Stimulated activated CD4-positive, alpha-beta T cell treated with anti-CD3 and anti-CD28 coated beads, Interleukin-12 subunit alpha, Interleukin-12 subunit beta, amount 100 ng/mL, for 24 hours (primary cell): ENCODE data around the gene MLN.
"Not testable (repeated sequence)": the region's sequence is repeated elsewhere in the genome, so short reads cannot be mapped to it uniquely, and the experiment has no call there.

Experiments
- DNase-seq, 2 experiments: peaks; one replicate each; pipeline ENCODE4 v3.0.0-alpha.2; 2020; ENCODE audit warnings: low read depth in 2 of 2

The MLN gene

GRCh38 chr6:33834401-33835392 is 30.9 kb upstream of the MLN start:
- DNase-seq: no peak

- no peak for DNase-seq
Measured at GRCh38 chr6:33833599-33833998, 29.8 kb upstream of the MLN start.

GRCh38 chr6:33832831-33833230 is 29.0 kb upstream of the MLN start:
- DNase-seq: not testable (repeated sequence)

DNA sequence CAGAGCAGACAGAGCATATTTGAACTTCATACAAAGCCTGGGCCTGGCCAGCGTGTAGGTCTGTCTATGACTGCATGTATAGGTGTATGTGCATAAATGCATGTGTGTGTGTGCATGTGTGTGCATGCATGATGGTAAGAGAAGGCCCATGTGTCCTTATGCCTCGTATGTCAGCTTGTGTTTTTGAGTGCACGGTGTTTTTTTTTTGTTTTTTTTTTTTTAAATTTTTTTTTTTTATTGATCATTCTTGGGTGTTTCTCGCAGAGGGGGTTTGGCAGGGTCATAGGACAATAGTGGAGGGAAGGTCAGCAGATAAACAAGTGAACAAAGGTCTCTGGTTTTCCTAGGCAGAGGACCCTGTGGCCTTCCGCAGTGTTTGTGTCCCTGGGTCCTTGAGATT is 27.9 kb upstream of the MLN start:
- not testable (repeated sequence) for DNase-seq

DNA sequence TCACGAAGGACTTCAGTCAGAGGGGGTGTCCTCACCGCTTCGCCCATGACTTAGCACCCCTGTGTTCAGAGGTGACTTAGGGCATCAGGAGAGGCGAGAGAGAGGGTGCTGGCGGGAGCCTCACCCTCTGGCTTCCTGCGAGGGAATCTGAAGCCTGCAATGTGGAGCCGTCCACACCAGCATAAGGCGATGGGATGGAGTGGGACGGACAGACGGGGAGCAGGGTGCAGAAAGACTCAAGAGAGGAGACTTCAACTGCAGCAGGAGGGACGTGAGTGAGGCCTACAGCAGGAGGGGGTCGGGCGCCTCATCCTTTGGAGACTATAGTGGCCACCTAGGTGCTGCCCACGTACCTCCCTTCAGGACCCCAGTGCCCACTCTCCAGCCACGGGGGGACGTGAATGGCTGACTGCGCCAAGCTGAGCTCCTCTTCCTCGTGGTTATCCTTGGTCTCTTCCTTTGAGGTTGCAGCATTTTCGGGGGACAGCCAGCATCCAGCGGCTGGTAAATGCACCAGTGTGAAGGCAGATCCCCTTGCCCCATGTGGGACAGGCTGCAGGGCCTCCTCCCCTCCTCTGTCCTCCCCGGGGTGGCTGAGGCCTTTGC is 26.9 kb upstream of the MLN start:
- DNase-seq: no peak

DNA sequence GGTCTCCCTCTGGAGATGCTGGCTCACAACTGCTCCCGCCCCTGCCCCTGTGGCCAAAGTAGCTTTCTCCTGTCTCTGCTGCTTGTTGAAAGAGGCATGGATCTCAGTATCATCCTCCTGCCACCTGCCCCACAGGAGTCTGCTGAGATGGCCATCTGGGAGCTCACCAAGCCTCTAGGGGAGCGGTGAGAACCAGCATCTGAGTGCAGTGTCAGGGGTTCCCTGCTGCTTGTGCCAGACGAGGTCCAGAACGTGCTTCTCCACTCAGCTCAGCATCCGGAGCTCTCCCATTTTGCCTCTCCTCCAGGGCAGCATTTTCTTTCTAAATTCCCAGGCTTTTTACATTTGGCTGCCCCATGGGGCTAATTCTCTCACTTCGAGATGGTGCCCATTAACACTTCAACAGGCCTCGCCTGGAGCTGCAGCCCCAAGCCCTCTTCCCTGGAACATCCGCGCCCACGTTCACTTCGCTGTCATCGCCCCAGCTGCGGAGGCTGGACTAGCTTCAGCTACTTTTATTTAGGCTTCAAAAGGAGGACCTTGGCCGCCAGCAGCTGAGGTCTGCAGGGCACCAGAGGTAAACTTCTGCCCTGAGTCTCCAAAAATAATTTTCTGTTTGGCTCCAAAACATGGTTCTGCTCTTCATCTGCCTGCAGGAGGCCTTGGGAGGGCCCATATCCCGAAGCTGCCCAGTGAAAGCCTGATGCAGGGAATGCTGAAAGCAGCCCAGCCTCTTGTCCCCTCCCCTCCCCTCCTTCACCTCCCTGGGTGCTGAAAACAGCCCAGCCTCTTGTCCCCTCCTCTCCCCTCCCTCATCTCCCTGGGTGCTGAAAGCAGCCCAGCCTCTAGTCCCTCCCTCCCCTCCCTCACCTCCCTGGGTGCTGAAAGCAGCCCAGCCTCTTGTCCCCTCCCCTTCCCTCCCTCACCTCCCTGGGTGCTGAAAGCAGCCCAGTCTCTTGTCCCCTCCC is 25.2 kb upstream of the MLN start:
- no peak for DNase-seq

DNA sequence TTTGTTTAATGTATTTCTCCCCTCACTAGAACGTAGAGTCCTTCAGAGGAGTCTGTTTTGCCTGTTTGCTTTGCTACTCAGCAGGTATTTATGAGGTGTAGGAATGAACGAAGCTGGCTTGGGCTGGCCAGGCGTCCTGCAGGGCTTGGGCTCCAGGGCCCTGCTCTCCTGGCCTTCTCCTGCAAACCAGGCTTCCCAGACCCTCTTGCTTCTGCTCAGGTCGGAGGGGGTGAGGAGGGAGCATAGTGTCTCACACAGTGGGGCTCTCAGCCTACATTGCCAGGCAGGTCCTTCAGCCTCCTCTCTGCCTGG is 24.6 kb upstream of the MLN start:
- DNase-seq: no peak

GRCh38 chr6:33827546-33828451 is 24.0 kb upstream of the MLN start:
- DNase-seq: no peak

DNA sequence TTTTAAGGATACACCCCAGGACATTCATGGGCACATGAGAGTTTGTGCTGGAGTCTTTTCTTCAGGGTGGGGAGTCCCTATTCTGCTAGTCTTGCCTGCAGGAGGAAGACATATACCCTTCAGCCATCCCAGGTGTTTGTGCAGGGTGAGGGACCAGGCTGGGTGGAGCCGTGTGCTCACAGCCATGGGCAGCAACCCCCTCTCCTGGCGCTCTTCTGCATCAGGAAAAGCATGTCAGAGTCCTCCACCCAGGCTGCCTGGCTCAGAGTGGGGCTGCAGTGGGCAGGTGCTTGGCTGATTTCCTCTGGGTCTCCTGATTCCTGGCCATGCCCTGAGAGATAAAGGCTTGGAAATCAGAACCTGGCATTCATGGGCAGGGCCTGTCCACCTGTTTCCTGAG is 22.7 kb upstream of the MLN start:
- no peak for DNase-seq

GRCh38 chr6:33824461-33825154 is 20.8 kb upstream of the MLN start:
- DNase-seq: no peak

GRCh38 chr6:33823806-33824205 is 20.0 kb upstream of the MLN start:
- DNase-seq: no peak

GRCh38 chr6:33822575-33823395 is 19.0 kb upstream of the MLN start:
- DNase-seq: no peak

DNA sequence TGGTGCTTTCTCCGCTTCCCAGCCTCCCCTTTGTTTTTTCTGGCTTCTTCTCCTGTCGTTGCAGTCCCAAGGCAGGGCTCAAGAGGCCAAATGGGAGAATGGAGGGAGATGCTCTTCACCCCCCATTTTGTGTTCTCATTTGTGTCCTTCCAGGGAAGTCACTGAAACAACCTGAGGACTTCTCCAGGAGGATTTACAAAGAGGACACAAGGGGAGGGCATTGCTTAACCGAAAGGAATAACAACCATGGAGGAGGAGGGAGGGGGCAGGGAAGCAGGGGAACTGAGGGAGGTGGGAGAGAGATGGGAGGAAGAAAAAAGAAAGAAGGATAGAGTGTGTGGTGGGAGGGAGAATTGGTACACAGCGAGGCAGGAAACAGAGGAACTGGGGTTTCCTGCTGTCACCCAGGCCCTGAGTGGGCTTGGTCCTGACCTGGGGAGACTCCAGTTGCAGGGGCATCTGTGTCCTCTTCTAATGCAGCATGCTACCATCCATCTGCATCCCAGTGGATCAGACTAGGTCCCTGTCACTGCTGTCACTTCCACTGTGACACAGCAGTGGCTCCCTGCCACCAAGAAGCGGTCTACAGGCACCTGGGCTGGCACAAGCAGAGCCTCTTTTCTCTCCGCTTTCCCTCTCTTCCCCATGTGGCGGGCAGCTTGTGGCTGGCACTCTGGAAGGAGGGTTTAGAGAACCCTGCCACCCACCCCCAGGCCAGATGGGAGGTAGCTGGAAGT is 17.1 kb upstream of the MLN start:
- DNase-seq: no peak

- no peak for DNase-seq
Measured at GRCh38 chr6:33820243-33820642, 16.4 kb upstream of the MLN start.

GRCh38 chr6:33819021-33819420 is 15.2 kb upstream of the MLN start:
- no peak for DNase-seq

GRCh38 chr6:33818293-33818692 is 14.5 kb upstream of the MLN start:
- DNase-seq: no peak

DNA sequence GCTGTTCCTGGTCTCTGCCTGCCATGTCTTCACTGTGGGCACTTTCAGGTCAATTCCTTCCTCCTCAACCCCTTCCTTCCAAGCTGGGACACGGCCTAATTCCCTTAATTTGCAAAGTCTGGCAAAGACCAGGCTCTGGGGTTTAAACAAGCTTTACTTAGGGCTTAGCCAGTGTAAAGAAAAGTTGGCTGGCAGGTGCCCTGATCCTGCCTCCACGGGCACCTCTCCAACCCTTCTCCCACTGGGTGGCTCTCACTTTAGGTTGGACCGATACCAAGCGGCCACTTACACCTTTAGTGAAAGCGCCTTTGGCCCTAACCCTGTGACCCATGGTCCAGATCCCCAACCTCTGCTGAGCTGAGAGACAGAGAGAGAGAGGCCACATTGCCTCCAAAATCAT is 13.7 kb upstream of the MLN start:
- no peak for DNase-seq

GRCh38 chr6:33816911-33817310 is 13.1 kb upstream of the MLN start:
- no peak for DNase-seq

DNA sequence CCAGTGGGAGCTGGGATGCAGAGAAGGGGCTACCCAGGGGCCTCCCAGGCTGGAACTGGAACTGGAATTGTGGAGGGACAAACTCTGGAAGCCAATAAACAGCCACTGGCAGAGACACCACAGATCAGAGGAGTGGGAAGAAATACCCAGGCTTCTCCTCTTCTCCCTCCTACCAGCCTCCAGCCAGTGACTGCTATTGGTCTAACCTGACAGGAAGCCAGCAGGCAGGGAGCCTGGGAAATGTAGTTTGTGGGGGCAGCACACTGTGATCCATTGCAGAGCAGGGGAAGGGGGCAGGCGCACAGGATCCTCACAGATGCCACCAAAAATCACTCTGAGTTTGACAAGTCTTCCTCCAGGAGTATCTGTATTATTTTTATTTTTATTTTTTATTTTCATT is 12.1 kb upstream of the MLN start:
- no peak for DNase-seq
